Kidney (tissue), 14 donors: ENCODE results near the gene ACLY. TPM values are rescaled to one million over a fixed set of nuclear protein-coding genes. Genes with fewer than 3 reads are reported as not detected.

Experiments used
- DNase-seq, 5 donors: peaks; one replicate each; pipeline ENCODE4 v3.0.0-alpha.2; 2013 to 2020
- FAIRE-seq: peaks from 2 replicates; lab custom pipeline; 2012; peaks lifted over from hg19 to GRCh38; lab: Jason Lieb, UNC
- H3K27ac ChIP-seq, 2 donors: one replicate each; pipeline ENCODE4 v1.7.0; 2013; ENCODE audit warnings: low read depth in 2 of 2, low read length in 2 of 2, inconsistent platforms in 1 of 2
- H3K27me3 ChIP-seq: one replicate; pipeline ENCODE4 v1.7.1; 2013; ENCODE audit warnings: low read length, inconsistent platforms; ENCODE audit not compliant: control insufficient read depth, insufficient read depth
- H3K36me3 ChIP-seq, 3 donors: one replicate each; pipeline versions ENCODE4 v1.7.0 to v1.7.1; 2013; ENCODE audit warnings: low read length in 3 of 3, control low read depth in 1 of 3, inconsistent platforms in 1 of 3; ENCODE audit not compliant: insufficient read depth in 3 of 3, control insufficient read depth in 2 of 3
- H3K4me1 ChIP-seq, 3 donors: one replicate each; pipeline versions ENCODE4 v1.7.0 to v1.7.1; 2013; ENCODE audit warnings: low read length in 3 of 3, inconsistent platforms in 1 of 3, low read depth in 1 of 3; ENCODE audit not compliant: control insufficient read depth in 2 of 3, insufficient read depth in 2 of 3
- H3K4me3 ChIP-seq, 3 donors: one replicate each; pipeline versions ENCODE4 v1.7.0 to v1.8.1; 2013; ENCODE audit warnings: low read length in 3 of 3, control low read depth in 1 of 3, inconsistent platforms in 1 of 3
- H3K9ac ChIP-seq, 3 donors: one replicate each; pipeline versions ENCODE4 v1.7.0 to v1.7.1; 2013; ENCODE audit warnings: low read length in 3 of 3, control low read depth in 1 of 3, inconsistent platforms in 1 of 3
- H3K9me3 ChIP-seq, 3 donors: one replicate each; pipeline versions ENCODE4 v1.7.0 to v1.7.1; 2013; ENCODE audit warnings: low read length in 3 of 3, control low read depth in 1 of 3, inconsistent platforms in 1 of 3; ENCODE audit not compliant: control insufficient read depth in 2 of 3, insufficient read depth in 1 of 3
- CTCF ChIP-seq: IDR thresholded peaks from 3 replicates; pipeline ENCODE4 v1.5.1; 2012; ENCODE audit warnings: mild to moderate bottlenecking, moderate library complexity, borderline replicate concordance; ENCODE audit not compliant: insufficient read depth; ENCODE audit errors: extremely low read depth
- intact Hi-C: fragments of 100-400 bp; cut with DNase I; formaldehyde crosslinking; loops from one replicate; pipeline ENCODE4 v1.11.1; 2022
- polyA plus RNA-seq: library from polyadenylated mRNA; stranded (reverse); fragments of 350-450 nt; fragmentation: Illumina TruSeq; extraction: RNeasy Lipid Tissue Mini Kit (QIAGEN cat#74804); gene quantifications from one replicate; pipeline ENCODE4 v1.2.3, GENCODE V29; 2014; ENCODE audit warnings: low read depth, low replicate concordance; ENCODE audit not compliant: insufficient read depth
- total RNA-seq: library from RNA; stranded (reverse); fragmentation: NEBNext Ultra II Directional; extraction: Animal tissue kit (Norgen Biotek cat#: 25700); gene quantifications from one replicate; pipeline ENCODE4 v1.2.1, GENCODE V29; 2021
- donor health status: control.
- donor health status: control.
- donor health status: control.
- donor health status: control.
- donor health status: control.
- donor health status: DM: yes; HTN: yes; CAD: no.
- donor health status: Normal renal cell carcinoma (clear cell type).

Gene ACLY
- total and polyA plus RNA-seq, 2 donors from 2014 or later = 33.7 to 104 TPM

GRCh38 chr17:41962768-41963434 is 44.1 kb upstream of the ACLY start:
- DNase-seq = peak; percentile 80 to 86 (median 84)
- no peak overlapping the region for H3K9ac ChIP-seq
- FAIRE-seq = no peak
- no peak overlapping the region for H3K4me3 ChIP-seq
- intact Hi-C loops = loop anchor here (5.0 kb wide), 1 partner anchor 154 kb away; no protein-coding TSS in a partner anchor
- no peaks in the 10 kb centered on the region for H3K36me3 ChIP-seq
- no peaks in the 10 kb centered on the region for H3K9me3 ChIP-seq
- H3K4me1 ChIP-seq = peaks cover 0 to 20% (median 3%) of the 10 kb centered on the region in 3 donors
- TF ChIP-seq CTCF = peak; percentile 91
- no peak overlapping the region for H3K27ac ChIP-seq
- H3K27me3 ChIP-seq = no peaks in the 10 kb centered on the region

- Histone ChIP-seq H3K27me3 (no peaks in the 10 kb centered on the region), H3K4me3 (no peak overlapping the region), H3K4me1 (peaks cover 0 to 12% (median 3%) of the 10 kb centered on the region in 3 donors), H3K36me3 (no peaks in the 10 kb centered on the region), H3K9ac (no peak overlapping the region), H3K9me3 (no peaks in the 10 kb centered on the region), H3K27ac (no peak overlapping the region)
- no peak for FAIRE-seq
- intact Hi-C loops = loop anchor here (5.0 kb wide), 1 partner anchor 155 kb away; no protein-coding TSS in a partner anchor
- TF ChIP-seq CTCF = no peak
- DNase-seq = no peak
These were observed 43.4 kb upstream of the ACLY start for GRCh38 chr17:41962111-41962510.

- no peak overlapping the region for H3K27ac ChIP-seq
- H3K4me3 ChIP-seq = no peak overlapping the region
- no peak overlapping the region for H3K9ac ChIP-seq
- FAIRE-seq (no peak), DNase-seq (peak in 4 of 5 donors; percentile 57 to 72 (median 64))
- H3K27me3 ChIP-seq = no peaks in the 10 kb centered on the region
- intact Hi-C loops = loop anchor here (5.0 kb wide), 1 partner anchor 158 kb away; no protein-coding TSS in a partner anchor
- H3K4me1 ChIP-seq = peaks cover 0 to 3% (median 3%) of the 10 kb centered on the region in 3 donors
- no peaks in the 10 kb centered on the region for H3K9me3 ChIP-seq
- peaks cover 0 to 3% (median 0%) of the 10 kb centered on the region in 3 donors for H3K36me3 ChIP-seq
- peak; percentile 61 for TF ChIP-seq CTCF
These were observed 40.8 kb upstream of the ACLY start for GRCh38 chr17:41959336-41960095.
